ENCODE results near the gene TMEM72. TPM values are rescaled to one million over a fixed set of nuclear protein-coding genes. Genes with fewer than 3 reads are reported as not detected.

Gene TMEM72
- total RNA-seq, 1 experiment from 2014 or later: not detected

DNA sequence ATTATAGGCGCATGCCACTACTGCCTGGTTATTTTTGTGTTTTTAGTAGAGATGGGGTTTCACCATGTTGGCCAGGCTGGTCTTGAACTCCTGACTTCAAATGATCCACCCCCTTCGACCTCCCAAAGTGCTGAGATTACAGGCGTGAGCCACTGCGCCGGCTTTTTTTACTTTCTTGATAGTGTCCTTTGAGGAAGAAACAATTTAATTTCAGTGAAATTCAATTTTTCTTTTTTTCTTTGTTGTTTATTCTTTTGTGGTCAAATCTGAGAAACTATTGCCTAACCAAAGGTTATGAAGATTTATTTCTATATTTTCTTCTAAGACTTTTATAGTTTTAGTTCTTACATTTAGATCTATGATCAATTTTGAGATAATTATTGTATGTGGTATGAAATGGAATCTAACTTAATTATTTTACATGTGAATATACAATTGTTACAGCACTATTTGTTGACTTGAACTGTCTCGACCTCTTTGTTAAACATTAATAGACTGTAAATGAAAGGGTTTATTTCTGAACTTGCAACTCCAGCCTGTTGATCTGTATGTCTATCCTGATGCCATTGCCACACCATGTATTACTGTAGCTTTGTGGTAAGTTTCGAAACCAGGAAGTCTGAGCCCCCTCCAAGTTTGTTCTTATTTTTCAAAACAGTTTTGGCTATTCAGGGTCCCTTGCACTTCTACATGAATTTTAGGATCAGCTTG lies 28.7 kb downstream of the TMEM72 start:
- DNase-seq: no peak
- Histone ChIP-seq H3K79me2 (ENCODE audit: insufficient read depth, low read length) (no peaks in the 10 kb centered on the region), H2AFZ (ENCODE audit: low read length) (no peak overlapping the region), H3K4me1 (ENCODE audit: insufficient read depth, low read length) (no peaks in the 10 kb centered on the region), H3K27ac (ENCODE audit: insufficient read length, low read depth, low read length) (no peak overlapping the region), H3K23me2 (ENCODE audit: insufficient read length, low read depth, low read length, poor library complexity, severe bottlenecking) (no peaks in the 10 kb centered on the region), H3K27me3 (ENCODE audit: insufficient read depth, low read length) (no peaks in the 10 kb centered on the region), H3K56ac (ENCODE audit: insufficient read length, low read depth, low read length) (no peak overlapping the region), H3K79me1 (ENCODE audit: insufficient read depth, low read depth, low read length, poor library complexity, severe bottlenecking) (no peaks in the 10 kb centered on the region), H2BK5ac (ENCODE audit: insufficient read length, low read length) (no peak overlapping the region), H2BK12ac (ENCODE audit: insufficient read length, low read depth, low read length) (no peak overlapping the region), H4K8ac (replicated peaks; ENCODE audit: insufficient read length, low read depth, low read length) (no peak overlapping the region), H2AK5ac (ENCODE audit: insufficient read length, low read length) (no peak overlapping the region), H2BK120ac (ENCODE audit: low read depth, low read length, poor library complexity, severe bottlenecking) (no peak overlapping the region), H3K9ac (ENCODE audit: extremely low read depth, insufficient read length, low read length) (no peak overlapping the region), H3K9me3 (ENCODE audit: control insufficient read depth, low read depth, low read length) (no peaks in the 10 kb centered on the region), H3K4me2 (ENCODE audit: insufficient read depth, insufficient read length, low read length) (no peak overlapping the region), H3T11ph (ENCODE audit: low read length) (no peak overlapping the region), H2BK15ac (ENCODE audit: low read depth, low read length) (no peak overlapping the region), H3K23ac (ENCODE audit: insufficient read length, low read depth, low read length) (no peak overlapping the region), H2BK20ac (ENCODE audit: low read depth, low read length, poor library complexity, severe bottlenecking) (no peak overlapping the region), H3K14ac (ENCODE audit: insufficient read depth, low read length) (no peak overlapping the region), H3K4ac (ENCODE audit: low read depth, low read length) (no peak overlapping the region), H3K18ac (ENCODE audit: insufficient read length, low read depth, low read length) (no peak overlapping the region), H4K5ac (ENCODE audit: insufficient read length, low read depth, low read length) (no peak overlapping the region), H4K20me1 (ENCODE audit: control insufficient read depth, insufficient read depth, insufficient read length) (no peaks in the 10 kb centered on the region), H4K91ac (ENCODE audit: insufficient read length, low read depth, low read length) (no peak overlapping the region)
- no peak overlapping the region for H3K27ac Mint-ChIP-seq
- H3K4me3 Mint-ChIP-seq: no peak overlapping the region
- peaks cover 11 to 37% of the 10 kb centered on the region in 2 experiments for H3K9me3 Mint-ChIP-seq
- TF ChIP-seq, protein P1, sequence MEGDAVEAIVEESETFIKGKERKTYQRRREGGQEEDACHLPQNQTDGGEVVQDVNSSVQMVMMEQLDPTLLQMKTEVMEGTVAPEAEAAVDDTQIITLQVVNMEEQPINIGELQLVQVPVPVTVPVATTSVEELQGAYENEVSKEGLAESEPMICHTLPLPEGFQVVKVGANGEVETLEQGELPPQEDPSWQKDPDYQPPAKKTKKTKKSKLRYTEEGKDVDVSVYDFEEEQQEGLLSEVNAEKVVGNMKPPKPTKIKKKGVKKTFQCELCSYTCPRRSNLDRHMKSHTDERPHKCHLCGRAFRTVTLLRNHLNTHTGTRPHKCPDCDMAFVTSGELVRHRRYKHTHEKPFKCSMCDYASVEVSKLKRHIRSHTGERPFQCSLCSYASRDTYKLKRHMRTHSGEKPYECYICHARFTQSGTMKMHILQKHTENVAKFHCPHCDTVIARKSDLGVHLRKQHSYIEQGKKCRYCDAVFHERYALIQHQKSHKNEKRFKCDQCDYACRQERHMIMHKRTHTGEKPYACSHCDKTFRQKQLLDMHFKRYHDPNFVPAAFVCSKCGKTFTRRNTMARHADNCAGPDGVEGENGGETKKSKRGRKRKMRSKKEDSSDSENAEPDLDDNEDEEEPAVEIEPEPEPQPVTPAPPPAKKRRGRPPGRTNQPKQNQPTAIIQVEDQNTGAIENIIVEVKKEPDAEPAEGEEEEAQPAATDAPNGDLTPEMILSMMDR (conservative IDR thresholded peaks at IDR 0.05): no peak
- H3K4me1 Mint-ChIP-seq: peaks cover 0 to 3% of the 10 kb centered on the region in 2 experiments; a peak in 1 of 4 replicates
- H3K27me3 Mint-ChIP-seq (ENCODE audit: low read depth): peaks cover 10% of the 10 kb centered on the region
- peaks cover 0 to 18% (median 7%) of the 10 kb centered on the region in 3 experiments; a peak in 5 of 7 replicates for H3K36me3 Mint-ChIP-seq (ENCODE audit: insufficient read depth in 1 of 3, low read depth in 3 of 3)
- WGBS (ENCODE audit: extremely low coverage, insufficient read length, low lambda C conversion rate): no CpG with 5 or more reads among the region's 7 CpGs

Measured in H9 (cell line).